HUES6 (cell line): ENCODE measurements around the gene UCHL3.

ENCODE experiments used
- H3K27ac ChIP-seq: 2 replicates; pipeline ENCODE4 v1.7.0; 2013; ENCODE audit warnings: low read depth, mild to moderate bottlenecking, low read length, inconsistent platforms
- H3K27me3 ChIP-seq: 2 replicates; pipeline ENCODE4 v1.6.1; 2013; ENCODE audit warnings: low read length; ENCODE audit not compliant: control insufficient read depth, insufficient read depth
- H3K36me3 ChIP-seq: 2 replicates; pipeline ENCODE4 v1.6.1; 2013; ENCODE audit warnings: low read length; ENCODE audit not compliant: control insufficient read depth, insufficient read depth
- H3K4me1 ChIP-seq: 2 replicates; pipeline ENCODE4 v1.6.1; 2013; ENCODE audit warnings: low read length; ENCODE audit not compliant: control insufficient read depth, insufficient read depth
- H3K4me3 ChIP-seq: 2 replicates; pipeline ENCODE4 v1.5.1; 2013; ENCODE audit warnings: low read depth, low read length
- H3K9ac ChIP-seq: one replicate; pipeline ENCODE4 v1.6.1; 2013; ENCODE audit warnings: mild to moderate bottlenecking, low read length
- H3K9me3 ChIP-seq: 2 replicates; pipeline ENCODE4 v1.6.1; 2013; ENCODE audit warnings: low read depth, low read length; ENCODE audit not compliant: control insufficient read depth, insufficient read depth

The UCHL3 gene

DNA sequence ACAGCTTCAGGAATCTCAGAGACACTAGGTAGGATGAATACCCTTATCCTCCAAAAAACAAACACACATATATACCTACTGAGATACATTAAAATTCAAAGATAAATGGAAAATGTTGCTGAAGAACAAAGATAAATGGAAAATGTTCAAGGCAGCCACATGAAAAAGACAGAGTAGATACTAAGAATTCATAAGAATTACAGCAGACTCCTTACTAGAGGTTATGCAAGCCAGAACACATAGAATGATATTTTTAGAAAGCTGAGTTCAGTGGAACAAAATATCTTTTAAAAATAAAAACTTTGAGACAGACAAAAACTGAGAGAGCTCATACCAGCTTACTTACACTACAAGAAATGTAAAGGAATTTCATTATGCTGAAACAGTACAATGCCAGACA, 35.6 kb downstream of the UCHL3 start:
- Histone ChIP-seq H3K4me1 (peaks cover 4% of the 10 kb centered on the region; the same call in 1 of the 2 replicates), H3K27ac (no peak overlapping the region), H3K9me3 (0 out of 2 replicates have a peak, but pooled peaks cover 11% of the 10 kb centered on the region), H3K36me3 (peaks cover 18% of the 10 kb centered on the region), H3K9ac (no peak overlapping the region), H3K27me3 (no peaks in the 10 kb centered on the region), H3K4me3 (no peak overlapping the region)

DNA sequence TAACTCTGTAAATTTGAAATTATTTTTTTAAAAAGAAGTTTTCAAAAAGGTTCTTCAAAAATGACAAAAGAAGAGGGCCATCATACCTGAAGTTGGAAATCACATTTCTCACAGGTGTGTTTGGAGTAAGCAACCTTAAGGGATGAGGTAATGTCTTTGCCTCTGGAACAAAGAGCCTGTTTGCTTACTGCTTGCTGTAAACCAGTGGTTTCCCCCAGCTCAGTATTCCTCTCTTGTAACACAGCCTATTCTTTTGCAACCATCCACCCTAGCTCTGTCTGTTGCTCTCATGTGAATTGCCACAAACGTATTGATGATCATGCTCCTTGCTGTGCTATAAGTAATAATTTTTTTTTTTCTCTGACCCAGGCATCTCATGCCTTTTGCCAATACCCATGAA, 38.1 kb downstream of the UCHL3 start:
- Histone ChIP-seq H3K9me3 (0 out of 2 replicates have a peak, but pooled peaks cover 11% of the 10 kb centered on the region), H3K27me3 (no peaks in the 10 kb centered on the region), H3K27ac (peak overlapping the region; percentile 2; the same call in 1 of the 2 replicates), H3K9ac (no peak overlapping the region), H3K4me3 (no peak overlapping the region), H3K36me3 (peaks cover 23% of the 10 kb centered on the region), H3K4me1 (peaks cover 4% of the 10 kb centered on the region; the same call in 1 of the 2 replicates)

DNA sequence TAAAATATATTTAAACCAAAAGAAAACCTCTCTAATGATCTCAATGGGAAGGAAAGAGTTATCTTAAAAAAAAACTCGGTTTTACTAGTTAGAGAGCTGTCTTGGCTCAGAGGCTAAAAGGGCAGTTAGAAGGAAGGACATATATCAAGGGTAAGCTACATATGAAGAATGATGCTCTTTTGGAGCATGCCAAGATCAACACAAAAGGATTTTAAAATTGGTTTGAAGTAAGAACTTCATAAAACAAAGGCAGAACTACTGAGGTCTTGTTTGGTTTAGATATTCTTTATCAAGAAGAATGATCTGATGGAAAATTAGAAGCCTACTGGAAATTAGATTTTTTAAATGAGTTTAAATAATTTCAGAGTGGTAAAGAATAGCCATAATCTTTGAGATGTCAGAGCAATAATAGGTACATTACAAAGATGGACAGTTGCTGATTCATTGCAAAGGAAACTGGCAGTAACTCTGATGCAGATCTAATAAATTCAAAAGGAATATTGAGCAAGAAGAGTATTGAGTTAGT, 47.1 kb downstream of the UCHL3 start:
- H3K9ac ChIP-seq, result no peak overlapping the region
- H3K9me3 ChIP-seq, result no peaks in the 10 kb centered on the region

DNA sequence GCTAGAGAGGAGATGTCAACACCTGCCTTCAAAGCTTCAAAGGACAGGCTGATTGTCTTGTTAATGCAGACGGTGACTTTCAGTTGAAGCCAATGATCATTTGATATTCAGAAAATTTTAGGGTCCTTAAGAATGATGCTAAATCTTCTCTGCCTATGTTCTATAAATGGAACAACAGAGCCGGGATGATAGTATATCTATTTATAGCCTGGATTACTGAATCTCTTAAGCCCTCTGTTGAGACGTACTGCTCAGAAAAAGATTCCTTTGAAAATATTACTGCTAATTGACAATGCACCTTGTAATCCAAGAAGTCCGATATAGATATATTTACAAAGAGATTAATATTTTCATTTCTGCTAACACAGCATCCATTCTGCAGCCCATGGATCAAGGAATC, 50.8 kb downstream of the UCHL3 start:
- H3K9me3 ChIP-seq, result no peaks in the 10 kb centered on the region
- no peaks in the 10 kb centered on the region for H3K27me3 ChIP-seq

More for the DNA sequence above, 47.1 kb downstream of the UCHL3 start:
- no peak overlapping the region for H3K4me3 ChIP-seq
- H3K27me3 ChIP-seq, result no peaks in the 10 kb centered on the region
- no peaks in the 10 kb centered on the region; the same call in 1 of the 2 replicates for H3K36me3 ChIP-seq
- H3K27ac ChIP-seq, result no peak overlapping the region
- H3K4me1 ChIP-seq, result peaks cover 11% of the 10 kb centered on the region

DNA sequence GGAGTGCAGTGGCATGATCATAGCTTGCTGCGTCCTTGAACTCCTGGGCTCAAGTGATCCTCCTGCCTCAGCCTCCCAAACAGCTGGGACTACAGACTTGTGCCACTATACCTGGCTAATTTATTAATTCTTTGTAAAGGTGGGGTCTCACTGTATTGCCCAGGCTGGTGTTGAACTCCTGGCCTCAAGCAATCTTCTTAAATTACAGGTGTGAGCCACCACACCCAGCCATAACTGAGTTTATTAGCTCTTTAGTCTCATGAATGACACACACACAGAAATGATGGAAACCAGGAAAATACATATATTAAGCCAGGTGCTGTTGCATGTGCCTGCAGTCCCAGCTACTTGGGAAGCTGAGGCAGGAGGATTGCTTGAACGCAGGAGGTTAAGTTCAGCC, 53.4 kb downstream of the UCHL3 start:
- Histone ChIP-seq H3K4me3 (no peak overlapping the region), H3K27ac (no peak overlapping the region), H3K9me3 (no peaks in the 10 kb centered on the region), H3K36me3 (no peaks in the 10 kb centered on the region; the same call in 1 of the 2 replicates), H3K9ac (no peak overlapping the region), H3K27me3 (no peaks in the 10 kb centered on the region), H3K4me1 (peaks cover 8% of the 10 kb centered on the region; the same call in 1 of the 2 replicates)

More for the DNA sequence above, 50.8 kb downstream of the UCHL3 start:
- Histone ChIP-seq H3K4me3 (no peak overlapping the region), H3K4me1 (no peaks in the 10 kb centered on the region), H3K9ac (no peak overlapping the region), H3K27ac (no peak overlapping the region), H3K36me3 (no peaks in the 10 kb centered on the region; the same call in 1 of the 2 replicates)

DNA sequence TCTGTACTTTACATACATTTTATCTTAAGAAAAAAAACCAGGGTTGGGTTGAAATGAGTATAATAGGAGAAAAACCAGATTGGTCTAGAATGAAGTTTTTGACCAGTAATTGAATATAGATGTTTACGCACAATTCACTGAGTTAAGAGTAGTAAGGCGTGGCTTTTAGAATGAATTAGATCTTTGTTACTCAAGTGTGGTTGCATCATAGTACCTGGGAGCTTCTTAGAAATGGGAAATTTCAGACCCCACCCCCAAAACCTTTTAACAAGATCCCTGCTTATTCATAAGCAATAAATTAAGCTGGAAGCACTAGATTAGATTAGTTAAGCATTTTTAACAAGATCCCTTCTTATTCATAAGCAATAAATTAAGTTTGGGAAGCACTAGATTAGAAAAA, 57.9 kb downstream of the UCHL3 start:
- no peaks in the 10 kb centered on the region for H3K9me3 ChIP-seq
- H3K4me1 ChIP-seq, result peaks cover 8% of the 10 kb centered on the region; the same call in 1 of the 2 replicates
- H3K27me3 ChIP-seq, result no peaks in the 10 kb centered on the region
- H3K36me3 ChIP-seq, result no peaks in the 10 kb centered on the region; the same call in 1 of the 2 replicates
- H3K27ac ChIP-seq, result peak overlapping the region; percentile 53
- no peak overlapping the region for H3K9ac ChIP-seq
- H3K4me3 ChIP-seq, result no peak overlapping the region

DNA sequence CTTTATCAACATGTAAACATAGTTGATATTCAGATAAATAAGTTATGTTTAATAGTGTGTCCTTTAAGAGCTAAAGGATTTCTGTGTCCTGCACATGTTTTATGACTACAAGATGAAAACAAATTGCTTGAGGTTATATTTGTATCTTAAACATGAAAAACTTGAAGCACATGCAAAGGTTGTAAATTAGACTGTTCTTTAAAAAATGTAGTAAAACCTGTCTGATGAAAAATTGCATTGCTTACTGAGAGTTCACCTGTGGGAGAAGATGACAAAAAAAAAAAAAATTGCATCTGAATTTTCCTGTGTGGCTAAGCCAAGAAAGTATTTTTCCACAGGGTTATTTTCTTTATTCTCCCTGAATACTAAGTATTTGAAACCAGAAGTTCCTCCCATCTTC, 60.9 kb downstream of the UCHL3 start:
- H3K27ac ChIP-seq, result no peak overlapping the region
- no peaks in the 10 kb centered on the region for H3K9me3 ChIP-seq
- no peaks in the 10 kb centered on the region for H3K27me3 ChIP-seq
- no peaks in the 10 kb centered on the region; the same call in 1 of the 2 replicates for H3K36me3 ChIP-seq
- no peak overlapping the region for H3K9ac ChIP-seq
- peaks cover 8% of the 10 kb centered on the region; the same call in 1 of the 2 replicates for H3K4me1 ChIP-seq
- H3K4me3 ChIP-seq, result no peak overlapping the region

DNA sequence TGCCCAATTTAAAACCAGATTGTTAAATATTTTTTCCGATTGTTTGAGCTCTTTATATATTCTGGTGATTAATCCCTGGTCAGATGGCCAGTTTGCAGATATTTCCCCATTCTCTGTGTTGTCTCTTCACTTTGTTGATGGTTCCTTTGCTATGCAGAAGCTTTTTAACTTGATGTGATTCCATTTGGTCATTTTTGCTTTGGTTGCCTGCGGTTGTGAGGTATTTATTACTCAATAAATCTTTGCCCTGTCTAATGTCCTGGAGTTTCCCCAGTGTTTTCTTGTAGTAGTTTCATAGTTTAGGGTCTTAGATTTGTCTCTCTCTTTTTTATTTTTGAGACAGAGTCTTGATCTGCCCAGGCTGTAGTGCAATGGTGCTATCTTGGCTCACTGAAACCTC, 62.8 kb downstream of the UCHL3 start:
- Histone ChIP-seq H3K27ac (no peak overlapping the region), H3K9ac (no peak overlapping the region), H3K4me1 (peaks cover 4% of the 10 kb centered on the region; the same call in 1 of the 2 replicates), H3K27me3 (no peaks in the 10 kb centered on the region), H3K36me3 (no peaks in the 10 kb centered on the region), H3K9me3 (no peaks in the 10 kb centered on the region), H3K4me3 (no peak overlapping the region)

DNA sequence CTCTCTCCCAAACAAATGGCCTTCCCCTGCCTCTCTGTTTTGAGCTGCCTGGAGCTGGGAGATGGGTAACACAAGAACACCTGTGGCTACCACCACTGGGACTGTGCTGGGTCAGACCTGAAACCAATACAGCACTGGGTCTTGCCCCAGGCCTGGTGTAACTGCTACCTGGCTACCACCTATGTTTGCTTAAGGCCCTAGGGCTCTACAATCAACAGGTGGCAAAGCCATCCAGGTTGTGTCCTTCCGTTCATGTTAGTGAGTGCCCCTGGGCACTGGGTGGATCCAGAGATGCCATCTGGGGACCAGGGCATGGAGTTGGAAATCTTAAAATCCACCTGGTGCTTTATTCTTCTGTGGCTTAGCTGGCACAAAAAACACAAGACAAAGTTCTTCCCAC, 67.6 kb downstream of the UCHL3 start:
- no peak overlapping the region for H3K4me3 ChIP-seq
- H3K9ac ChIP-seq, result no peak overlapping the region
- H3K9me3 ChIP-seq, result no peaks in the 10 kb centered on the region

DNA sequence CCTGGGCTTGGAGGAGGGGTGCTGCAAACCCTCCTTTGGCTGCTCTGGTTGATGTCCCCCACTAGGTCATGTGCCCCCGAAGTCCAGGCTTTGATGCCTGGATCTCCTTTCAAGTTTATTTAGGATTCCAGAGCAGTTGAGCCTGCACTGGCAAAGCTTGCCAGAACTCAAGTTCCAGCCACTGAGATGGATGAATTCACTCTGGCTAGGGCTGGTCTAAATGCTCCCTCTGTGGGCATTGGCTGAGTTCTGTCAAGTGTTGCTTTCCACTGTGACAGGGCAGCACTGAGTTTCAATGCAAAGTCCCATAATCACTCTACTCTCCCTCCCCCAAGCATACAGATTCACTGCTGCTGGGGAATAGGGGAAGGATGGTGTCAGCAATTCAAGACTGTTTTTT, 68.7 kb downstream of the UCHL3 start:
- H3K9me3 ChIP-seq, result no peaks in the 10 kb centered on the region
- H3K36me3 ChIP-seq, result no peaks in the 10 kb centered on the region
- no peak overlapping the region for H3K27ac ChIP-seq
- no peaks in the 10 kb centered on the region for H3K4me1 ChIP-seq
- no peaks in the 10 kb centered on the region for H3K27me3 ChIP-seq
- H3K4me3 ChIP-seq, result no peak overlapping the region
- H3K9ac ChIP-seq, result no peak overlapping the region

More for the DNA sequence above, 67.6 kb downstream of the UCHL3 start:
- Histone ChIP-seq H3K36me3 (no peaks in the 10 kb centered on the region), H3K27me3 (no peaks in the 10 kb centered on the region), H3K4me1 (no peaks in the 10 kb centered on the region), H3K27ac (no peak overlapping the region)

DNA sequence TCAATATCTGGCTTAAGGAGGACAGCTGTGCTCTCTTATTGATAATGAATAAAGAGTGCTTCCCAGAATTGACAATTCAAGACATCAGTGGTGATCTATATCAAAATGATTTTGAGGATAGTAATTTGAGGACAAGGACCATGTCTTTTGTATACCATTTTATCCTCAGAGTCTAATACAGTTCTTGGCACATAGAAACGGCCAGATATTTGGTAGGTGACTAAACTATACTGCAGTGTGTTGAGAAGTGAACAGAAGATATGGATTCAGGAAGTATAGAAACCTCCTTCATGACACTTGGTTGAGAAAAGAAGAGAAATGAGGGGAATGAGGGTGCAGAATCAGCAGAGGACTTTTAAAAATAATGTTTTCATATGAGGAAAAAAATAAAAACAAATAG, 70.4 kb downstream of the UCHL3 start:
- Histone ChIP-seq H3K4me1 (no peaks in the 10 kb centered on the region), H3K4me3 (no peak overlapping the region), H3K27ac (no peak overlapping the region), H3K9ac (no peak overlapping the region), H3K36me3 (no peaks in the 10 kb centered on the region), H3K9me3 (no peaks in the 10 kb centered on the region), H3K27me3 (no peaks in the 10 kb centered on the region)
